Measurements from ENCODE around the gene UBXN2A.
"Not testable (repeated sequence)": the region's sequence is repeated elsewhere in the genome, so short reads cannot be mapped to it uniquely, and the experiment has no call there.

The UBXN2A gene

GRCh38 chr2:23941644-23942043 lies 1.4 kb downstream of the UBXN2A start:
- DNase-seq: no peak

- no peak for DNase-seq
Measured at GRCh38 chr2:23943666-23944065, 3.4 kb downstream of the UBXN2A start.

GRCh38 chr2:23944527-23944926 lies 4.3 kb downstream of the UBXN2A start:
- no peak for DNase-seq

GRCh38 chr2:23944976-23945375 lies 4.7 kb downstream of the UBXN2A start:
- no peak for DNase-seq

GRCh38 chr2:23947350-23947749 lies 7.1 kb downstream of the UBXN2A start:
- DNase-seq: no peak

- DNase-seq: not testable (repeated sequence)
Measured at GRCh38 chr2:23952558-23952957, 12.3 kb downstream of the UBXN2A start.

GRCh38 chr2:23953625-23954024 lies 13.4 kb downstream of the UBXN2A start:
- DNase-seq: no peak

- DNase-seq: no peak
Measured at GRCh38 chr2:23954325-23955014, 14.2 kb downstream of the UBXN2A start.

GRCh38 chr2:23967846-23968245 lies 27.6 kb downstream of the UBXN2A start:
- no peak for DNase-seq

- DNase-seq: no peak
Measured at GRCh38 chr2:23976883-23977282, 36.6 kb downstream of the UBXN2A start.

GRCh38 chr2:23988371-23988770 lies 48.1 kb downstream of the UBXN2A start:
- DNase-seq: no peak

- no peak for DNase-seq
Measured at GRCh38 chr2:23992931-23993330, 52.7 kb downstream of the UBXN2A start.

GRCh38 chr2:23993736-23994269 lies 53.5 kb downstream of the UBXN2A start:
- DNase-seq: no peak

GRCh38 chr2:23994567-23994966 lies 54.3 kb downstream of the UBXN2A start:
- DNase-seq: no peak

GRCh38 chr2:24007693-24008092 lies 67.4 kb downstream of the UBXN2A start:
- no peak for DNase-seq

GRCh38 chr2:24008672-24009366 lies 68.6 kb downstream of the UBXN2A start:
- DNase-seq: no peak

- no peak for DNase-seq
Measured at GRCh38 chr2:24009367-24009679, 69.1 kb downstream of the UBXN2A start.

- DNase-seq: no peak
Measured at GRCh38 chr2:24009680-24010476, 69.6 kb downstream of the UBXN2A start, which contains the start of gene MFSD2B. TSS of gene MFSD2B (plus strand) at chr2:24010085. CDS start at chr2:24010097, 12 bp downstream.

- no peak for DNase-seq
Measured at GRCh38 chr2:24010477-24011249, 70.4 kb downstream of the UBXN2A start.

GRCh38 chr2:24011250-24012104 lies 71.2 kb downstream of the UBXN2A start:
- no peak for DNase-seq

- no peak for DNase-seq
Measured at GRCh38 chr2:24012521-24013188, 72.4 kb downstream of the UBXN2A start.
